Measurements from ENCODE around the gene VPS41.

Gene VPS41

DNA sequence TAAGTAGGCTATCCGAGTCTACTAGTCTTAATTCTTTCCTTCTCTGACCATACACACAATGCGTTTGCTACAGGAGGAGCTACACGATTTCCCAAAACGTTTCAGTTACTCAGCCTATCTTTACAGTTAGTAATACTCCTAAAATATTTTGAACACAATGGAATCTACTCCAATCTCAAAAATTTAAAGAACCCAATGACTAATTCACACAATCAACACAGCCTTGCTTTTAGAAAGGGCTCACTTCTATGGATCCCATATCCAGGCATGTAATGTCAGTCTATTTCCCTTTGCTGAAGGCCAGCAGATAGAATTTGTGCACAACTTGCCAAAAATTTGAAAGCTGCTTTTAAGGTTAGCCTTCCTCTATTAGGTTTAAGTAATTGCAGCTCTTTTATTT, 107.2 kb downstream of the VPS41 start:
- no peak for DNase-seq (ENCODE audit: low read depth)

DNA sequence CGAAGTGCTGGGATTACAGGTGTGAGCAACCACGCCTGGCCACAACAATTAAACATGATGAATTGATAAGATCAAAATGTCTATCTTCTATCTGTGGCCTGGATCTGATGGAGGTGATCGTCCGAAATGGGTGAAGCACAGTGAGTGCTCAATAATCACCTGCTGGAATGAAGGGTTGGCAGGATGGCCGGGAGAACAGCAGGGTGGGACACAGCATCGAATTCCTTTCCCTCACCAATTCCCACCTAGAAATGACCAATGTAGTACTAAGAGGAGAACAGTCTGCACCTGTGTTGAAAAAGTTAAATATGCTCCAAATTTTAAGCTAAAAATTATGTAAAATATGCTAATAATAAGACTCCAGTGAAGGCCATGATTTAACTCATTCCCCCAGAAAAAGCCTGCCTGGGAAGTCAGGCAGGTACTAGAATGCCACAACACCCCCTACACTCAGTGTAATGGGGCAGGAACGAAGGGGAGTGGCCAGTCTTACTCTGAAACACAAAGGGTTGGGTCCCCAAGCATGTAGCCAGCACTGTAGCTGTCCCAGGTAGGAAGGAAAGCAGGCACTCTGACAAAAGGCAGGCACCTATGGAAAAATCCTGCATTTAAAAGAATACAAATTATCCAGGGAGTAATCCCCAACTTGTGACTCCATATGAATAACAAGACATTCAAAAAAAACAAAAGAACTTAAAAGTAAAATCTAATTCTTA, 110.3 kb downstream of the VPS41 start:
- DNase-seq (ENCODE audit: low read depth): no peak

DNA sequence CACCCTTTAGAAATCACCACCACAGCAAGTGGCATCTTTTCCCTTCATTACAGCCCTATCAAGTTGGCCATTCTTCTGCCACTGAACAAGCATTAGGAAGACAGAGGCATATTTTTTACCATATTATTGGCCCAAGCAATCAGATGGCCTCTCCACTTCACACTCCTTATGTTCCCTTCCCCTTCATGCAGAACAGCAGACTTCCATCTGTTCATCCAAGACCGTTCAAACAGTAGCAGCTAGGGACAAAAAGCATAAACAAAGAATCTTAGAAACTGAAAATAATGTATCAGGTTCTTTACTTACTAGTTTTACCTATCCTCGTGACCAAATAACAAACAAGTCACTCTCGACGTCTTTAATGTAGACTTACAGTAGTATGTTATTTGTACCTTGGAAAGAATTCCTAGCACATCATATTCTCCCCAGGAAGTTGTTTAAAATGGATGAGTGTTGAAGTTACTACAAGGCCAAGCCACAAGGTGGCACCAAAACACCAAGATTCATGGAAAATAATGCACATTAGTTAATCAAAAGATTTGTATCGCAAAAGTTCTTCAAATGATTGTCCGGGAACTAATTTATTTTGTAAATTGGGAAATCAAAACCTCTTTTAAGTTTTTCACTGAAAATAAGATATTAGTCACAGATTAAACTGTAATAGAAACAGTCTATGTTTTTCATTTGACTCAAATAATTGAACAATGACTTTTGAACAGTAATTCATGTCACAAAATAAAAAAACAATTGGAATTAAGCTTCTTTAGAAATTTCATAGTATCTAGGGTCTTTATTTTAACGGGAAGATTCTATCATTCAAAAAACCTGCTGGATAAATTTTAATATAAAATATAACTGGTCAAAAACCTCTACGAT, 112.1 kb downstream of the VPS41 start:
- DNase-seq (ENCODE audit: low read depth): peak; percentile 43

DNA sequence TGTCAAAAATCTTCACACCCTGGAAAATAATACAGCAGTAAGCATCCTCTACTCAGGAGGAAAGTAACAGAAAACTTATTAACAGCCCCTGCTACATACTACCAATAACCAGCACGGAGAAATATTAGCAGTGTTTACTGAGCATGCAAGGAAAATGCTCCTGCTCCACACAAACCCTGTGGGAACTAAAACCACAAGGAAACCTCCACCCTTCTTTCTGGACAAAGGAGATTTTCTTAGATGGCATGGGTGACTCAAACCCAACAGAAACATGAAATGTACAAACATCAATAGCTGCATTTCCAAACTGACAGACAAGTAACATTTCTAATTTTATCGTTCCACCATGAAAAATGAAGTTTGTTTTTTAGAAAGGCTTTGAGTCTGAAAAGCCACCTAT, 113.4 kb downstream of the VPS41 start:
- no peak for DNase-seq (ENCODE audit: low read depth)

DNA sequence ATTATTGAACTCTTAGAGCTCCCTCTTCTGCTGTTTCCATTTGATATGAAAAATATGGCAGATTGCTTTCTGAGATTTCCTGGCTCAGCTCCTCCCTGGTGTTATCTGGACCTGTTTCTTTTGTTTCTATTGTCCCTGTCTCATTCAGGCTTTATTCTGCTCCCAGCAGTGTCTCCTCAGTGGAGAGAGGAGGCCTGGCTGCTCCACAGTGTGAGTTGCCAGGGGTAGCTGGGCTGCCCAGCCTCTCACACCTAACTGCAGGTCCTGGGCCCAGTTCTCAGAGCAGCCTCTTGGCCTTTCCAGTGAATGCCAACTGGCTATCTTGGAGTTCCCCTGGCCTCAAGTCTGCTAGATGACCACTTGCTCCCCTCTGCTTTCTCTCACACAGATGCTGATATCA, 127.0 kb downstream of the VPS41 start:
- DNase-seq (ENCODE audit: low read depth): no peak

DNA sequence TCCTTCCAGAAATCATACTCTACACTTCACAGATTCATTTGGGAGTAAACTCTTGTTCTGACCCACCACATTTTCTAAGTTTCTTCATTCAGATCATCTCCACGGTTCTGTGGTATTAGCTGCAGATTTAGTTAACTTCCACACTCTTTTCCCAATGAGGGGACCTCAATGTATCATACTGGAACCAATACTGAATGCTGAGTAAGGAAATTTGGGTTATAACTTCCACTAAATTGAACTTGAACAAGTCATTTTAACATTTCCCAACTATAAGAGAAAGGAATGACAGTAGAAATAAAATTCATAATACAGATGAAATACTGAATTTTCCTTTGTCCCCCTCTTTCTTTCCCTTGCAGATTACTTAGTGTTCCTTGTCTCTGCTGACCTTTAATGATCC, 131.4 kb downstream of the VPS41 start:
- no peak for DNase-seq (ENCODE audit: low read depth)

DNA sequence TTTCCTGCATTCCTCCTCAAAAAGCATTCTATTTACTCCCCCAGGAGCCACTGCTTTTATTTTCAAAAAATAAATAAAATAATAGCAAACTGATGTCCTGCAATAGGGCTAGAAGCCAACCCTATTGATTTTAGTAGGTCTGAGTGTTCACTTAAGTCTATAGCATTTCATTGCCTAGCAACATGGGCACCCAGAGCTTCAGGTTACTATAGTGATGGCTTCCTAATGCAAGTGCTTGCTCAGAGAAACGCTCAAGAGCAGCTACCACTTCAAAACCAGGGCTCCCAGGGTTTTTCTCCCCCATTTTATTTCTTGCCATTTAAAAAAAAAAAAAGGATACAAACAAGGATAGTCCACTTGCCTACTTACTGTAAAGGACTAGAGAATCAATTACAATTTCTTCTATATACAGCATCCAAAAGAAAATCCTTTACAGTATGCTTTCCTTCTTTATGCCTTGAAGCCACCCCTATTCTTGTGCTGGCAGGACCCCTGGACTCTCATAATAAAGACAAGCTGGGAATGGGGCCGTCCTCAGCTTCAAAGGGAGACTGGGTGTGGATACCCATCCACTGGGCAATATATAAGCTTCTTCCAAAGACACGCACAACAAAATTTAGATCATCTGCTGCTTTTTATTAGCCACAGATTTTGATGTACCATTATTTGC, 133.3 kb downstream of the VPS41 start:
- DNase-seq (ENCODE audit: low read depth): no peak

DNA sequence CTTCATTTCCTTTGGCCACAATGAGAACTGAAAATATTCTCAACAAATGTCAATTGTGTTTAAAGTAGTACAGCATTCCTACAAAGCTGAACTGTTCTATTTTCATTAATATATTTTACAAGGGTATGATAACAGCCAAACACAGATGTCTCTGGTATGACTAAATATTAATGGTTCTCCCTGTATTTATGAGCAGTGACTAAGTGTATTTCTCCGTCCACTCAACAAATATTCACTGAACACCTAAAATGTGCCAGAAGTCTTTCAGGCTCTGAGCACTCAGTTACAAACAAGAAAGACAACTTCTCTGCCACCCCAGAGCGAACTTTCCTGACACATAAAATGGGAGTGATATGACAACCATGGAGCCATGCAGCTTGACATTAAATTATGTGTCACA, 135.6 kb downstream of the VPS41 start:
- no peak for DNase-seq (ENCODE audit: low read depth)

DNA sequence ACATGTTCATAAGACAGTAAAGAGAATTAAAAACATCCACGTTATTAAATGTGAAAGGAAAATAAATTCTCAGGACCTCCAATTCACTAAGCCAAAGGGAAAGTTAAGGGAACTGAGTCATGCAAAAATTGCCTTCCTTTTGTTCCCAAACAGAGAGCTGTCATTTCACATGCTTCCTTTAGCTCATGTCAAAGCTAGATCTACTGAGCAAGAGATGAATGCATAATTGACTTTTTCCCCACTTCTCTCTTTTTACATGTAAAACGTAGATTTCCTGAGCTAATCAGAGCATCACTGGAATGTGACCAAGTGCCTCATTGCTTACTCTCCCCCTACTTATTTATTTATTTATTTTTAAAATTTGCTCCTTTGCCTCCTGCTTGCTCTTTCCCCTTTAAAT, 148.8 kb downstream of the VPS41 start:
- DNase-seq (ENCODE audit: low read depth): no peak

DNA sequence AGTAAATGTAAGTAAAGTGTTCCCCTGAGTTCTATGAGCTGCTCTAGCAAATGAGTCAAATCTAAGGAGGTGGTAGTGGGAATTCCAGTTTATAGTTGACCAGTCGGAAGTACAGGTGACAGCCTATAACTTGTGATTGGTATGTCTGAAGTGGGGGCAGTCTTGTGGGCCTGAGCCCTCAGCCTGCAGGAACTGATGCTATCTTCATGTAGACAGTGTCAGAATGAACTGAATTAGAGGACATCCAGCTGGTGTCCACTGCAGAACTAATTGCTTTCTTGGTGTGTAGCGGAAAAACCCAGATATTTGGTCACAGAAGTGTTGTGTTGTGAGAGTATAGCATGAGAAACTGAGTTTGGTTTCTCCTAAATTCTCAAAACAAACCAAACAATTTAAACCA, 150.0 kb downstream of the VPS41 start:
- no peak for DNase-seq (ENCODE audit: low read depth)

DNA sequence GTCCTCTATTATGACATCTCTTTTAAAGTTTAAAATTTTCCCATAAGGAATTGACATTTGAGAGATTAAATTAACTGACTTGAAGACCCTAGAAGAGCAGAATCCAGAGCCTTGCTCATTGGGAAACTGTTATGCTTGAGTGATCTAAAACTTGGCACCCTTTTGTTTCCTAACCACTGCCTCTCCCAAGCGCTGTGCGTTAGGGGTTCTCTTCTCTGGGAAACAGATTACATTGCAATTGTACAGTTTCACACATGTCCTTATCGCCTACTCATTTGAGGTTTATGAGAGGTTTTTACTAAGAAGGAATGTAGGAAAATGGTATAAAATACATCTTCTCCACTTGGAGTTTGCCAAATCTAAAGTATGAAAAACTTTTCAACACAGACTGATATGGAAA, 151.1 kb downstream of the VPS41 start:
- no peak for DNase-seq (ENCODE audit: low read depth)

DNA sequence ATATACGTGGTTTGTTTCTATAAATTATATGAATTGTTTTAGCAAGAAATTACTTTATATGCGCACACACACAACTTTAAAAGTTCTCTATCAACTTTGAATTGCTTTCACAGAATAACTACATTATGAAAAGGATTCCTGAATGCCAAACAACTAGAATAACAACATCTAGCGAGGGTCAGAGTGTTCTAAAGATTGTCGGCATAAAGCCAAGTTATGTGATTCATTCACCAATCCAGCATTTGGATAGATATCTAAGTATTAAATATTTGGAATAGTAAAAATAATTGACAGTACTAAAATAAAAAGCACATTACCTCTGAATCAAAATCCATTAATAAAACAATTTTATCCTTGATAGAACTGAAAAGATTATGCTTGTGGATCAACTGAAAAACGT, 152.5 kb downstream of the VPS41 start:
- peak; percentile 13 for DNase-seq (ENCODE audit: low read depth)

DNA sequence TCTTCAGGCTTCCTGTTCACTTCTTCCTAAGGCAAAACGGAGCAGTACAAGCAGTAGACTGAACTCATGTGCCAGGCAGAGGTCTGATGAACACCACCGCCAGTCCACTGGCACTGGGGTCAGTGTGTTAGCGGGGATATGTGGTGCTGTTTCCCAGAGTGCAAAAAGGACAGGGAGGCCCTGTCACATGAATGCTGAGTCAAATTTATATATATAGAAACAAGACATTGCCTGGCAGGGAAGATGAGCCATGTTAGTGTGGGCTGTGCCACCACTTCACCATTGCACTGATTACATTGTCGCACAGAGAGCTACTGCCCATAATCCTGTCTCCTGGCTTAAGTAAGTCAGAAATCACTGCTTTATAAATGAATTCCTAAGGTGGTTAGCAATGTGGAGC, 155.6 kb downstream of the VPS41 start:
- DNase-seq (ENCODE audit: low read depth): no peak

DNA sequence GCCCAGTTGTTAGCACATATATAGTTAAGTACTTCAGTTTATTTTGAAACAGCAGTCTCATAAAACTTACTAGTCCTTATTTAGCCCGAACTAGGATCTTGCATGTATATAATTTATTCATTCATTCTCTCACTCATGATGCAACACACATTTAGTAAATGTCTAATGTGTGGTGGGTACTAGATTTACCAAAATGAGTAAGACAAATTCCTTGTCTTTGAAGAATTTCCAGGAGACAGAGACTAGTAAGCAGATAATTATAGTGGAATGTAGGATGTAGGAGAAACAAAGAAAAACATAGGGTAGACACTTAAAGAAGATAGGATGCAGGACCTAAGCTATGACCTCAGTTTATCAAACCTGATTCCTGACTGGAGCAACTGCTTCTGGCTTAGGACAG, 157.6 kb downstream of the VPS41 start:
- DNase-seq (ENCODE audit: low read depth): no peak

DNA sequence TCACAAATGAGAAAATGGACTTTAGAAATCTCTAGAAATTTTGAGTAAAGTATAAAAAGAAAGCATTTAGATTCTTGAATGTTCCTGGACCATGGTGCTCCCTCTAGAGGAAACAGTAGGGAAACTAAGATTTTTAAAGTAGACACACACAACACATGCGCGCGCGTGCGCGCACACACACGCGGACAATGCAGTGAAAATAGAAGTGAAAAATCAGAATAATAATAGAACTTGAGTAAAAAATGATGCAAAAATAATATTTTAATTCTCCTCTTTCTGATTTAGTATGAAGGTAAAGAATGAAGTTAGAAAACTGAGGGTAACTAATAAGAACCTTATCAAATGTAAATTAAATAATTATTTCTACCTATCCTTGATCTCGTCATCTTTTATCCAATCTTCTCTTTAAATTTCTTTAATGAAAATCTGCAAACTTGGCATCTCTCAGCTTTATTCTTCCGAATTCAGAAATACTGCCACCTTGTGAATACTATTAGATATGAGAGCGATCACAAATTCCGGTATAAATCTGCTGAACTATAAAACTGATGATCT, 160.9 kb downstream of the VPS41 start:
- DNase-seq (ENCODE audit: low read depth): no peak

DNA sequence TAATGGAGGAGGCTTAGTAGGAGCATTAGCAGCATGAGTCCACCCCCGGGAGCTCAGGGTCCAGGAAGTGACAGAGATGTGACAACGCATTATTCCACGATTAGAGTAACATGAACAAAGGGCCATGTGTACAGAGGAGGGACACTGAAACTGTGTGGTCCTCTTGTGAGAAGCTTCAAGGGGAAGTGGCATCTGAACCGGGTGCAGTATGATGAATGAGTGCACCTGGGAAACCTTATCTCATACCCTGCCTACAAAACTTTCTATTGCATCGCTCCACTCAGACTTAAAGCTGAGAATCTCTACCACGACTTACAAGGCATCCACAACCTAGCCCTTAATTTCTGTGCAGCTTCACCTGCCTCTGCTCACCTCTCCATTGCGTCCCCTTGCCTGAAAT, 162.6 kb downstream of the VPS41 start:
- DNase-seq (ENCODE audit: low read depth): no peak

DNA sequence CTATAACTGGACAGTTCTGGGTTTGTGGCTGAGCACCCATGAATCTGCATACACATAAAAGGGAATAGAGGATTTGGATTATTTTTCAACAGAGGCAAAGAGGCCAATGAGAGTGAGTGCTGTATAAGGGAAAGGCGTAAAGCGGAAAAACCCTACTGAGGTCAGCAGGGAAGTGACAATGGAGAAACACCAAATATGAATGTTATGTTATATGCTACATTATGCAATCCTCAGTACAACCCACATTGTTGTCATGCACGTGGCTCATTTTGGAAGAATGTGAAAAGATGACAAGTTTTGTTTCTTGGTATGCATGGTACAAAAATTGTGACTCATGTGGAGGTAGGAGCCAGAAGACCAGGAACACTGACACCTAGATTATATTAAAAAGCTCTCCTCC, 164.2 kb downstream of the VPS41 start:
- DNase-seq (ENCODE audit: low read depth): no peak

DNA sequence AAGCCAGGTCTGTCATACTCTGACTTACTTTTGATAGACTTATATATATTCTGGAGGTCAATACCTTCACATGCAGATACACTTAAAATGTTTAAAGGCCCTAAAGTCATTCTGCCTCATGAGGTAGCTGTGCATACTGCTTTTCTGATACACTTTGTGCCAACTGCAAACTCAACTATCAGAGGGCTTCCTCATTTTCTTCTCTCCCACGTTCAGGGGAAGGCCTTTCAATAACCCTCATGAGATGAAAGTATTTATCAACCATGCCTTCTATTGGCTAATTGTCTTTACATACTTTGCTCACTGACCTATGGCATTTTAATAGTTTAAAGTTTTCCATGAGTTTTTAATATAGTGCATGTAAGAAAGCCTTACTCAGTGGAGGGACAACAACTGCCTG, 165.1 kb downstream of the VPS41 start:
- DNase-seq (ENCODE audit: low read depth): no peak

DNA sequence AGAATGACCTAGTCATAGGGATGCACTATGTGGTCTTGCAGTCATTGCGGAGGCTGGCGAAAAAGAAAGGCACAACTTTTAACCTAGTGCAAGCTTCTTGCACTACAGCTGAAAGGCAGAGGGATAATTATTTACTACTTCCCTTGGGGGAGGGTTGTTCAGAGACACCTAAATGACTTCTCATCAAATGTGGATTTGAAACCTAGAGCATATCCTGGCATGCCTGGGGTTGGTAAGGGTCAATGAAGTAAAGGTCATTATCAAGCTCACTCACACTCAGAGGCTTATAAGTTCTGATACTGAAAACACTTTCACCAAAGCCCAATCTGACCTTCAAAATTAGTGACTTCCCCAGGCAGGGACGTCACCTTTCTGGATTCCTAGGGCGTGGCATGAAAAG, 168.9 kb downstream of the VPS41 start:
- no peak for DNase-seq (ENCODE audit: low read depth)

DNA sequence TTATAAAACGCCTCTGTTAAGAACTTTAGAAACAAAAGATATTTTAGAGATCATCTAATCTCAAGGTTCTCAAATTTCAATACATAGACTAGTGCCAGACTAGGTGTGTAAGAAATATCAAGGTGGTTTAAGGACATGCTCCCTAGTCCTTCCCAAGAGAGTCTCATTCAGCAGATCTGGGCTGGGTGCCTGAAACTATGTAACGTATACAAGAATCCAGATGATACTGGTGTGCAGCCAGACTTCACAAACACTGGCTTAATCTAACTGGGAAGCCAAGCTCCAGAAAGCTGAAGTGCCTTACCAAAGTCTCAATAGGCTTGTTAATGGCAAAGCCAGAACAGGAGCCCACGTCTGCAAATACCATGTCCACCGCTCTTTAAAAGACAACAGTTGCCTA, 172.9 kb downstream of the VPS41 start:
- DNase-seq (ENCODE audit: low read depth): peak; percentile 38

DNA sequence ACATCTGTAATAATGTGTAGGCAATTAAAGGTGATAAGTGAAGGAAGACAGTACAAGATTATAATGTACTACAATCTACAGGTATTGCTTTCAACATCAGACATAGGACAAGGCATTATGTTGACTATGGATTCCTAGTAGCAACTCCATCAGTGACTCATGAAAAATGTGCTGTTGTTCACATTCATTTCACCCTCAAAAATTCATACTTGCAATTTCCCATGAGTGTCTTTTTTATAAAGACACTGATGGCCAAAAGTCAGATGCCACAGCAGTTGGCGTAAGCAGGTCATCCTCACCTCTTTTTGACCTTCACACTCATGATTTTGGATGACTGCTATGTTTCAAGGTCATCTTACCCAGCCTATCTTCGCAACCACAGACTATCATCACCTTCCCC, 177.8 kb downstream of the VPS41 start:
- DNase-seq (ENCODE audit: low read depth): no peak

DNA sequence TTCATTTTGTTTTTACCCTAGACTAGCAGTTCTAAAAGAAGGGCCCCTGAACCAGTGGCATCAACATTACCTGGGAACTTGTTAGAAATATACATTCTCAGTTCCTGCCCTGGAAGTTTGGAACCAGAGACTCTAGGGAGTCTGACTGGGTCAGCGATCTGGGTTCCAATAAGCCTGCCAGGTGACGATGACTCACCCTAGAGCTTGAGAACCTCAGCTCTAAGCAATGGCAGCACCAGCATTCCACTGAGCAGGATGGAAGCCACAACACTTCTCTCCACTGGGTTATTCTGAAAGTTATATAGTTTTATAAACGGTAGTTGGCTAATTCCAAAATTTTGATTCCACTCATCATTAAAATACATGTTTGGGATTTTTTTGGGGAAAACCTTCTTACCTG, 180.8 kb downstream of the VPS41 start:
- no peak for DNase-seq (ENCODE audit: low read depth)
